Liver (tissue), 9 donors: ENCODE results near the gene DONSON. TPM values are rescaled to one million over a fixed set of nuclear protein-coding genes. Genes with fewer than 3 reads are reported as not detected.
"Not testable (repeated sequence)": the region's sequence is repeated elsewhere in the genome, so short reads cannot be mapped to it uniquely, and the experiment has no call there.

ENCODE experiments used
- DNase-seq: peaks from one replicate; pipeline ENCODE4 v3.0.0-alpha.2; 2017; ENCODE audit warnings: low spot score
- H3K27ac ChIP-seq, 2 donors: one replicate each; pipeline ENCODE4 v1.7.0; 2013; ENCODE audit warnings: inconsistent platforms in 2 of 2, low read length in 2 of 2, control low read depth in 1 of 2, low read depth in 1 of 2, mild to moderate bottlenecking in 1 of 2
- H3K27me3 ChIP-seq, 4 donors: one replicate each; pipeline versions ENCODE4 v1.6.1 to v1.7.0; 2013; ENCODE audit warnings: low read length in 3 of 4, inconsistent platforms in 1 of 4, mild to moderate bottlenecking in 1 of 4, moderate library complexity in 1 of 4; ENCODE audit not compliant: control insufficient read depth in 4 of 4, insufficient read depth in 4 of 4
- H3K36me3 ChIP-seq, 4 donors: one replicate each; pipeline versions ENCODE4 v1.6.1 to v1.7.0; 2013; ENCODE audit warnings: low read length in 3 of 4, mild to moderate bottlenecking in 3 of 4, low read depth in 1 of 4, moderate library complexity in 1 of 4; ENCODE audit not compliant: control insufficient read depth in 4 of 4, insufficient read depth in 3 of 4
- H3K4me1 ChIP-seq, 4 donors: one replicate each; pipeline versions ENCODE4 v1.6.1 to v1.7.0; 2013; ENCODE audit warnings: low read length in 3 of 4, mild to moderate bottlenecking in 3 of 4, moderate library complexity in 1 of 4; ENCODE audit not compliant: control insufficient read depth in 4 of 4, insufficient read depth in 4 of 4
- H3K4me3 ChIP-seq, 3 donors: one replicate each; pipeline versions ENCODE4 v1.6.1 to v1.7.0; 2013; ENCODE audit warnings: low read length in 3 of 3, control low read depth in 1 of 3, low read depth in 1 of 3, mild to moderate bottlenecking in 1 of 3
- H3K9ac ChIP-seq, 2 donors: one replicate each; pipeline ENCODE4 v1.7.0; 2013; ENCODE audit warnings: low read length in 2 of 2, mild to moderate bottlenecking in 2 of 2, moderate library complexity in 2 of 2, control low read depth in 1 of 2, low read depth in 1 of 2
- H3K9me3 ChIP-seq, 4 donors: one replicate each; pipeline versions ENCODE4 v1.6.1 to v1.7.0; 2013; ENCODE audit warnings: low read length in 3 of 4; ENCODE audit not compliant: control insufficient read depth in 4 of 4
- FOXA1 ChIP-seq: IDR thresholded peaks from 2 replicates; pipeline ENCODE4 v1.6.1; 2016; ENCODE audit warnings: antibody characterized with exemption
- FOXA2 ChIP-seq: IDR thresholded peaks from 2 replicates; pipeline ENCODE4 v1.6.1; 2016; ENCODE audit warnings: antibody characterized with exemption
- HNF4A ChIP-seq, 2 donors: conservative IDR thresholded peaks; 2 replicates each; pipeline ENCODE4 v1.6.1; 2016; ENCODE audit warnings: antibody characterized with exemption in 2 of 2, mild to moderate bottlenecking in 2 of 2
- HNF4G ChIP-seq: IDR thresholded peaks from 2 replicates; pipeline ENCODE4 v1.6.1; 2016; ENCODE audit warnings: antibody characterized with exemption
- JUND ChIP-seq, 2 donors: IDR thresholded peaks; 2 replicates each; pipeline ENCODE4 v1.6.1; 2016; ENCODE audit warnings: antibody characterized with exemption in 2 of 2
- NR2F2 ChIP-seq: IDR thresholded peaks from 2 replicates; pipeline ENCODE4 v1.6.1; 2016; ENCODE audit warnings: antibody characterized with exemption
- REST ChIP-seq: IDR thresholded peaks from 2 replicates; pipeline ENCODE4 v1.6.1; 2016; ENCODE audit warnings: antibody characterized with exemption, mild to moderate bottlenecking
- RXRA ChIP-seq, 2 donors: IDR thresholded peaks; 2 replicates each; pipeline ENCODE4 v1.6.1; 2017 to 2018; ENCODE audit warnings: antibody characterized with exemption in 2 of 2, mild to moderate bottlenecking in 1 of 2
- SP1 ChIP-seq: IDR thresholded peaks from 2 replicates; pipeline ENCODE4 v1.6.1; 2018; ENCODE audit warnings: antibody characterized with exemption, mild to moderate bottlenecking
- TAF1 ChIP-seq: conservative IDR thresholded peaks from 2 replicates; pipeline ENCODE4 v1.6.1; 2016; ENCODE audit warnings: antibody characterized with exemption, mild to moderate bottlenecking
- WGBS: extraction: QIAGEN DNeasy Blood & Tissue Kit; methylation state at CpG from one replicate; pipeline ENCODE4 v1.1.7; 2013; 5-methylcytosine and 5-hydroxymethylcytosine counted together
- polyA plus RNA-seq, 2 donors: library from polyadenylated mRNA; stranded (reverse) in 1 of 2; unstranded in 1 of 2; fragments of 200-250 nt in 1 of 2; fragments of >200 nt in 1 of 2; fragmentation: Nextera tagmentation in 1 of 2; extraction: Ambion mirVana in 1 of 2; gene quantifications; one replicate each; pipeline versions ENCODE4 v1.2.1 to v1.2.3, GENCODE V29; 2013 to 2015
- total RNA-seq, 2 donors: library from RNA; depleted of rRNA; stranded (reverse); fragments of >200 nt; gene quantifications; one replicate each; pipeline ENCODE4 v1.2.3, GENCODE V29; 2014
- TF ChIP-seq, protein P1 (sequence below): IDR thresholded peaks from 2 replicates; pipeline ENCODE4 v1.6.1; 2016; ENCODE audit warnings: antibody characterized with exemption
- TF ChIP-seq, protein P2 (sequence below): IDR thresholded peaks from 2 replicates; pipeline ENCODE4 v1.6.1; 2016; ENCODE audit warnings: antibody characterized with exemption
- donor health status: healthy.
- donor health status: healthy.
- donor health status: healthy.
- donor health status: healthy.
- donor health status: healthy.

Gene DONSON
- total and polyA plus RNA-seq, 4 donors = 4.8 to 22.6 (median 8.3) TPM

- no peak for DNase-seq
- no peak for TF ChIP-seq SP1
- no peak for TF ChIP-seq FOXA1
- TF ChIP-seq, protein P1, sequence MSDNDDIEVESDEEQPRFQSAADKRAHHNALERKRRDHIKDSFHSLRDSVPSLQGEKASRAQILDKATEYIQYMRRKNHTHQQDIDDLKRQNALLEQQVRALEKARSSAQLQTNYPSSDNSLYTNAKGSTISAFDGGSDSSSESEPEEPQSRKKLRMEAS = no peak
- TF ChIP-seq FOXA2 = no peak
- no peak for TF ChIP-seq REST
- no peak for TF ChIP-seq NR2F2
- Histone ChIP-seq H3K4me3 (no peak overlapping the region), H3K27me3 (no peaks in the 10 kb centered on the region), H3K27ac (no peak overlapping the region), H3K36me3 (peaks cover 2 to 13% (median 6%) of the 10 kb centered on the region in 4 donors), H3K9ac (no peak overlapping the region), H3K9me3 (no peaks in the 10 kb centered on the region), H3K4me1 (no peaks in the 10 kb centered on the region)
- 93% methylated on average over 4 of the region's 4 CpGs for WGBS
These were observed 31.2 kb upstream of the DONSON start for GRCh38 chr21:33619726-33620125.

GRCh38 chr21:33618407-33618806 is 29.9 kb upstream of the DONSON start:
- 98% methylated on average over 2 of the region's 2 CpGs for WGBS
- TF ChIP-seq FOXA2 (no peak), TAF1 (no peak), HNF4G (no peak), HNF4A (conservative IDR thresholded peaks at IDR 0.05) (no peak), JUND (IDR thresholded peaks at IDR 0.05) (no peak), RXRA (IDR thresholded peaks at IDR 0.05) (no peak)
- TF ChIP-seq, protein P2, sequence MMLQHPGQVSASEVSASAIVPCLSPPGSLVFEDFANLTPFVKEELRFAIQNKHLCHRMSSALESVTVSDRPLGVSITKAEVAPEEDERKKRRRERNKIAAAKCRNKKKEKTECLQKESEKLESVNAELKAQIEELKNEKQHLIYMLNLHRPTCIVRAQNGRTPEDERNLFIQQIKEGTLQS = no peak

GRCh38 chr21:33617565-33617964 is 29.1 kb upstream of the DONSON start:
- H3K9ac ChIP-seq, DNase-seq, H3K27me3 ChIP-seq, H3K4me3 ChIP-seq, H3K9me3 ChIP-seq, H3K27ac ChIP-seq, H3K4me1 ChIP-seq: not testable (repeated sequence)
- 91% methylated on average over 11 of the region's 11 CpGs for WGBS
- peaks cover 3 to 17% (median 9%) of the 10 kb centered on the region in 4 donors for H3K36me3 ChIP-seq

More at GRCh38 chr21:33618407-33618806, 29.9 kb upstream of the DONSON start:
- Histone ChIP-seq H3K36me3 (peaks cover 3 to 14% (median 5%) of the 10 kb centered on the region in 4 donors), H3K27me3 (no peaks in the 10 kb centered on the region), H3K4me1 (no peaks in the 10 kb centered on the region), H3K9me3 (no peaks in the 10 kb centered on the region), H3K9ac (no peak overlapping the region), H3K27ac (no peak overlapping the region), H3K4me3 (no peak overlapping the region)
- DNase-seq = no peak
